KMS-11 (cell line): ENCODE measurements around the gene HDAC3.

Source experiments
- H2AFZ ChIP-seq: fragments of 200-600 bp; sonication (generic); 2 replicates; pipeline ENCODE4 v1.6.1; 2016; ENCODE audit warnings: antibody characterized with exemption, mixed run types, low read depth
- H3K27ac ChIP-seq: fragments of 200-600 bp; sonication (generic); 2 replicates; pipeline ENCODE4 v1.6.1; 2016; ENCODE audit warnings: mild to moderate bottlenecking, mixed run types
- H3K27me3 ChIP-seq: fragments of 200-600 bp; sonication (generic); 2 replicates; pipeline ENCODE4 v1.6.1; 2017; ENCODE audit warnings: mild to moderate bottlenecking, low read depth, mixed run types, moderate library complexity; ENCODE audit not compliant: insufficient read depth
- H3K36me3 ChIP-seq: fragments of 200-600 bp; sonication (generic); 2 replicates; pipeline ENCODE4 v1.6.1; 2017; ENCODE audit warnings: mild to moderate bottlenecking, mixed run types; ENCODE audit not compliant: insufficient read depth
- H3K4me1 ChIP-seq: fragments of 200-600 bp; sonication (generic); 2 replicates; pipeline ENCODE4 v1.6.1; 2016; ENCODE audit warnings: mild to moderate bottlenecking, low read depth, mixed run types; ENCODE audit not compliant: poor library complexity, severe bottlenecking
- H3K4me2 ChIP-seq: fragments of 200-600 bp; sonication (generic); 2 replicates; pipeline ENCODE4 v1.7.0; 2016; ENCODE audit warnings: mild to moderate bottlenecking, mixed run types
- H3K4me3 ChIP-seq: fragments of 200-600 bp; sonication (generic); IDR thresholded peaks from 2 replicates; pipeline ENCODE4 v1.6.1; 2017; ENCODE audit warnings: low read depth, low read length, mixed read lengths; ENCODE audit not compliant: insufficient read depth
- H3K79me2 ChIP-seq: fragments of 200-600 bp; sonication (generic); 2 replicates; pipeline ENCODE4 v1.6.1; 2016; ENCODE audit warnings: low read depth, mixed run types; ENCODE audit not compliant: insufficient read depth
- H3K9ac ChIP-seq: fragments of 200-600 bp; sonication (generic); 2 replicates; pipeline ENCODE4 v1.6.1; 2016; ENCODE audit warnings: mild to moderate bottlenecking, mixed run types
- H4K20me1 ChIP-seq: fragments of 200-600 bp; sonication (generic); 2 replicates; pipeline ENCODE4 v1.6.1; 2016; ENCODE audit warnings: mild to moderate bottlenecking, mixed run types; ENCODE audit not compliant: insufficient read depth
- TF ChIP-seq, protein P1 (sequence below): fragments of 200-600 bp; sonication (generic); conservative IDR thresholded peaks from 2 replicates; pipeline ENCODE4 v1.6.1; 2017; ENCODE audit warnings: low read depth, mild to moderate bottlenecking, antibody characterized with exemption, low read length, moderate library complexity, mixed read lengths

The HDAC3 gene

DNA sequence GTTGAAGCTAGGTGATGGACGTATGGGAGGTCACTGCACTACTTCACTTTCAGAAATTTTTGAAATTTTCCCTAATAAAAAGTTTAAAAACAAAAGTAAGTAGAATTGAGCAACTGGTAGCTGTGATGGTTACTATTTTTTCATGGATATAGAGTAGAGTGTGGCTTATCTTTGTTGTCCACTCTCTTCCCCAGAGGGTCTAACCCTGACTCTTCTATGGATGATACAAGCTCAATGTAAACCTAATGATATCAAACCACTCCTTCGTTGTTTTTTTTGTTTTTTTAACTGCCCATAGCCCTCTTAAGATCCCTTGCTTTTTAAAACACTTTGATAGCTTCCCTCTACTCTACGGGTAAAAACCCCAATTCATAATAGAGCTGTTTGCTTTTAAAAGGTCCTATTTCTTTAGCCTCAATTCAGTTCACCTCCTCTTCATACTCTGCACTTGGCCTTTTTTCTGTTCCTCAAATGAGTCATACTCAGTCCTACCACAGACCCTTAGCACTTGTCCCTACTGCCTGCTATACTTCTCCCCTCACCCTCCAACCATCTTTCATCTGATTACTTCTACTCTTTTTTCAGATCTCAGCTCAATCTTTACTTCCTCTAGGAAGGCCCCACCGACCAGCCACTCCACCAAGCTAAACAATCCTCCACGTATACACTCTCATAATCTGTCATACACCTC is 2.6 kb downstream of the HDAC3 start:
- Histone ChIP-seq H3K79me2 (peaks cover 14% of the 10 kb centered on the region), H3K4me2 (0 out of 2 replicates have a peak overlapping the region, but pooled peaks have one; percentile 3), H3K27ac (no peak overlapping the region), H3K4me1 (peaks cover 21% of the 10 kb centered on the region), H3K27me3 (no peaks in the 10 kb centered on the region), H3K4me3 (no peak overlapping the region), H3K9ac (no peak overlapping the region), H4K20me1 (no peaks in the 10 kb centered on the region), H2AFZ (no peak overlapping the region), H3K36me3 (no peaks in the 10 kb centered on the region; the same call in 1 of the 2 replicates)
- TF ChIP-seq, protein P1, sequence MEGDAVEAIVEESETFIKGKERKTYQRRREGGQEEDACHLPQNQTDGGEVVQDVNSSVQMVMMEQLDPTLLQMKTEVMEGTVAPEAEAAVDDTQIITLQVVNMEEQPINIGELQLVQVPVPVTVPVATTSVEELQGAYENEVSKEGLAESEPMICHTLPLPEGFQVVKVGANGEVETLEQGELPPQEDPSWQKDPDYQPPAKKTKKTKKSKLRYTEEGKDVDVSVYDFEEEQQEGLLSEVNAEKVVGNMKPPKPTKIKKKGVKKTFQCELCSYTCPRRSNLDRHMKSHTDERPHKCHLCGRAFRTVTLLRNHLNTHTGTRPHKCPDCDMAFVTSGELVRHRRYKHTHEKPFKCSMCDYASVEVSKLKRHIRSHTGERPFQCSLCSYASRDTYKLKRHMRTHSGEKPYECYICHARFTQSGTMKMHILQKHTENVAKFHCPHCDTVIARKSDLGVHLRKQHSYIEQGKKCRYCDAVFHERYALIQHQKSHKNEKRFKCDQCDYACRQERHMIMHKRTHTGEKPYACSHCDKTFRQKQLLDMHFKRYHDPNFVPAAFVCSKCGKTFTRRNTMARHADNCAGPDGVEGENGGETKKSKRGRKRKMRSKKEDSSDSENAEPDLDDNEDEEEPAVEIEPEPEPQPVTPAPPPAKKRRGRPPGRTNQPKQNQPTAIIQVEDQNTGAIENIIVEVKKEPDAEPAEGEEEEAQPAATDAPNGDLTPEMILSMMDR, result no peak

- Histone ChIP-seq H3K9ac (no peak overlapping the region), H3K4me3 (no peak overlapping the region), H3K27me3 (no peaks in the 10 kb centered on the region), H3K79me2 (peaks cover 14% of the 10 kb centered on the region), H3K4me1 (peaks cover 21% of the 10 kb centered on the region), H4K20me1 (no peaks in the 10 kb centered on the region), H3K4me2 (no peak overlapping the region), H3K27ac (no peak overlapping the region), H3K36me3 (no peaks in the 10 kb centered on the region; the same call in 1 of the 2 replicates), H2AFZ (no peak overlapping the region)
- TF ChIP-seq, protein P1, result no peak
Measured at GRCh38 chr5:141632650-141633049, 4.0 kb downstream of the HDAC3 start.

DNA sequence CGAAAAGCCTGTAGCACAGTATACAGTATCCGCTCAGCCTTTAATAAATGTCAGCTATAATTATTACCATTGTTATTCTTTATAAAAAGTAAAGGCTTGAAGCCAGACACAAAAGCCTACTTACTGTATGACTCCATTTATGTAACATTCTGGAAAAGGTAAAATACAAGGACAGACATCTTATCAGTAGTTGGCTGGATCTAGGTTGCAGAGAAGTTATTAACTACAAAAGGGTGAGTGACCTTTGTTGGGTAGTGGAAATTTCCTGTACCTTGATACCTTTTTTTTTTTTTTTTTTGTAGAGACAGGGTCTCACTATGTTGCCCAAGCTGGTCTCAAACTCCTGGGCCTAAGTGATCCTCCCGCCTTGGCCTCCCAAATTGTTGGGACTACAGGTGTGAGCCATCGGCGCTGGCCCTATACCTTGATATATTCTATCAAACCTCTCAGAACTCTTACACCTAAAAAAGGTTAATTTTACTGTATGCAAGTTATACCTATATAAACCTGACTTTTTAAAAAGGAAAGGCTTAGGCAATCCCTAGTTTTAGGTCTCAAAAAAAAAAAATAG is 6.0 kb downstream of the HDAC3 start:
- H2AFZ ChIP-seq, result no peak overlapping the region
- H3K36me3 ChIP-seq, result peaks cover under 1% of the 10 kb centered on the region; the same call in 1 of the 2 replicates
- H3K79me2 ChIP-seq, result peaks cover 8% of the 10 kb centered on the region
- no peaks in the 10 kb centered on the region for H4K20me1 ChIP-seq
- no peaks in the 10 kb centered on the region for H3K27me3 ChIP-seq
- no peak overlapping the region for H3K4me2 ChIP-seq
- no peak overlapping the region for H3K27ac ChIP-seq
- TF ChIP-seq, protein P1, result no peak
- H3K9ac ChIP-seq, result no peak overlapping the region
- peaks cover 17% of the 10 kb centered on the region for H3K4me1 ChIP-seq
- H3K4me3 ChIP-seq, result no peak overlapping the region

DNA sequence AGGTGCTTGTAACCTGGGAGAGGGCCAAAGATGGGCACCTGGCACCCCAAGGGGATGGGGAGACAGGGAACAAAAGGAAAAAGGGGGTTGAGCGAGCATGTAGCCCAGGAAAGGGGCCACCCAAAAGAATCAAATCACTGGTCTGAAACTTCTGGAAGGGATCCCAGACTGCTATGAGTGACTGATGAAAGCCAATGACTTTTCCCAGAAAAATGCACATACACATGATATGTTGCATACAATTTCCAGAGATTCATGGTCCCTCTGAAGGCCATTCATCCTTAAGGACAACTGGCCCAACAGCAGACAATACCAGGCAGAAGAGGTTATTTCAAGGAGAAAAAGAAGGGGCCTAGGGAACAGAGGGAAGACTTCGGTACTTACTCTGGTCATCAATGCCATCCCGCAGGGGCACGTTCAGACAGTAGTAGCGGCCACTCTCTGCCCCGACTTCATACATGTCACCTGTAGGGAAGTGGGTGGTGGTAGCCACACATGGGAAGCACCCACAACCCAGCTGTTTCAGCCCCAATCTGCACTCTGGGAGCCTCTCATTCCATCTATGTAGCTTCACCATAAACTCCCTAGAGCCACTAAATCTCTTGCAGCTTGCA is 8.4 kb downstream of the HDAC3 start:
- H3K79me2 ChIP-seq, result no peaks in the 10 kb centered on the region
- H3K4me3 ChIP-seq, result no peak overlapping the region
- peaks cover 7% of the 10 kb centered on the region for H3K4me1 ChIP-seq
- TF ChIP-seq, protein P1, result no peak
- no peak overlapping the region for H2AFZ ChIP-seq
- no peak overlapping the region for H3K27ac ChIP-seq
- no peaks in the 10 kb centered on the region for H4K20me1 ChIP-seq
- H3K27me3 ChIP-seq, result no peaks in the 10 kb centered on the region
- H3K36me3 ChIP-seq, result peaks cover 4% of the 10 kb centered on the region; the same call in 1 of the 2 replicates
- no peak overlapping the region for H3K9ac ChIP-seq
- no peak overlapping the region for H3K4me2 ChIP-seq
